ENCODE results near the gene CACNA2D2. TPM values are rescaled to one million over a fixed set of nuclear protein-coding genes. Genes with fewer than 3 reads are reported as not detected.

CACNA2D2 gene
- total and polyA plus RNA-seq, 8 donors = 15.4 to 86.6 (median 30.2) TPM

- intact Hi-C loops (cut with DNase I) = no loop called here
These were observed 24.7 kb downstream of the CACNA2D2 start for GRCh38 chr3:50478671-50479260.

GRCh38 chr3:50478051-50478450 lies 25.4 kb downstream of the CACNA2D2 start:
- H3K4me3 ChIP-seq = no peak overlapping the region
- no peaks in the 10 kb centered on the region for H3K36me3 ChIP-seq
- no peak for TF ChIP-seq CTCF (IDR thresholded peaks at IDR 0.05)
- H3K9me3 ChIP-seq = no peaks in the 10 kb centered on the region
- no peaks in the 10 kb centered on the region for H3K27me3 ChIP-seq
- peaks cover 0 to 7% of the 10 kb centered on the region in 2 donors for H3K4me1 ChIP-seq
- intact Hi-C loops (cut with DNase I) = no loop called here
- DNase-seq = no peak
- H3K27ac ChIP-seq = no peak overlapping the region
- ATAC-seq = no peak

More at GRCh38 chr3:50478671-50479260, 24.7 kb downstream of the CACNA2D2 start:
- TF ChIP-seq CTCF (IDR thresholded peaks at IDR 0.05) = no peak
- DNase-seq (peak in 1 of 4 donors; percentile 61), ATAC-seq (no peak)
- Histone ChIP-seq H3K27ac (no peak overlapping the region), H3K9me3 (no peaks in the 10 kb centered on the region), H3K4me3 (no peak overlapping the region), H3K4me1 (peaks cover 0 to 10% of the 10 kb centered on the region in 2 donors), H3K36me3 (no peaks in the 10 kb centered on the region), H3K27me3 (no peaks in the 10 kb centered on the region)

GRCh38 chr3:50475348-50475747 lies 28.1 kb downstream of the CACNA2D2 start:
- H3K27me3 ChIP-seq = no peaks in the 10 kb centered on the region
- no peaks in the 10 kb centered on the region for H3K36me3 ChIP-seq
- intact Hi-C loops (cut with DNase I) = no loop called here
- H3K27ac ChIP-seq = no peak overlapping the region
- no peak overlapping the region for H3K4me3 ChIP-seq
- H3K4me1 ChIP-seq = no peaks in the 10 kb centered on the region
- no peaks in the 10 kb centered on the region for H3K9me3 ChIP-seq
- ATAC-seq (no peak), DNase-seq (no peak)
- TF ChIP-seq CTCF (IDR thresholded peaks at IDR 0.05) = no peak

GRCh38 chr3:50474717-50475116 lies 28.7 kb downstream of the CACNA2D2 start:
- Histone ChIP-seq H3K27me3 (no peaks in the 10 kb centered on the region), H3K4me1 (no peaks in the 10 kb centered on the region), H3K4me3 (no peak overlapping the region), H3K9me3 (no peaks in the 10 kb centered on the region), H3K36me3 (no peaks in the 10 kb centered on the region), H3K27ac (no peak overlapping the region)
- intact Hi-C loops (cut with DNase I) = no loop called here
- ATAC-seq (peak; percentile 6), DNase-seq (peak in 1 of 4 donors; percentile 42)
- TF ChIP-seq CTCF (IDR thresholded peaks at IDR 0.05) = no peak

- TF ChIP-seq CTCF (IDR thresholded peaks at IDR 0.05) = no peak
- intact Hi-C loops (cut with DNase I) = no loop called here
- Histone ChIP-seq H3K27ac (no peak overlapping the region), H3K36me3 (no peaks in the 10 kb centered on the region), H3K9me3 (no peaks in the 10 kb centered on the region), H3K4me1 (no peaks in the 10 kb centered on the region), H3K27me3 (no peaks in the 10 kb centered on the region), H3K4me3 (no peak overlapping the region)
- DNase-seq (no peak), ATAC-seq (peak; percentile 21)
These were observed 29.7 kb downstream of the CACNA2D2 start for GRCh38 chr3:50473768-50474167.
